SK-N-MC (cell line): ENCODE data around the gene RIMBP2.

ENCODE experiments used
- EZH2 ChIP-seq: fragments of 200-600 bp; sonication (generic); IDR thresholded peaks from one replicate; pipeline ENCODE4 v1.6.1; 2017; ENCODE audit warnings: antibody characterized with exemption
- POLR2AphosphoS5 ChIP-seq: IDR thresholded peaks from 2 replicates; pipeline ENCODE4 v1.6.1; 2012; ENCODE audit warnings: mild to moderate bottlenecking, low read depth, low read length, borderline replicate concordance

- TF ChIP-seq POLR2AphosphoS5 (no peak), EZH2 (no peak)
Measured at GRCh38 chr12:130493951-130494350, 222.1 kb downstream of the RIMBP2 start.
